HG02981 (cell line): ENCODE measurements around the gene DMRTC1B.
"Not testable (repeated sequence)": the region's sequence is repeated elsewhere in the genome, so short reads cannot be mapped to it uniquely, and the experiment has no call there.

Experiments used
- ATAC-seq: cut with Tn5 transposase; IDR thresholded peaks from one replicate; pipeline ENCODE4 v1.9.1; 2021; ENCODE audit warnings: mild to moderate bottlenecking, moderate library complexity; ENCODE audit not compliant: unreplicated experiment

The DMRTC1B gene

GRCh38 chrX:72776653-72777466, at the start of gene DMRTC1B:
Gene DMRTC1B (plus strand): TSS chrX:72776890. CDS start chrX:72845136, 68,246 bp downstream.
- peak; percentile 91 for ATAC-seq

DNA sequence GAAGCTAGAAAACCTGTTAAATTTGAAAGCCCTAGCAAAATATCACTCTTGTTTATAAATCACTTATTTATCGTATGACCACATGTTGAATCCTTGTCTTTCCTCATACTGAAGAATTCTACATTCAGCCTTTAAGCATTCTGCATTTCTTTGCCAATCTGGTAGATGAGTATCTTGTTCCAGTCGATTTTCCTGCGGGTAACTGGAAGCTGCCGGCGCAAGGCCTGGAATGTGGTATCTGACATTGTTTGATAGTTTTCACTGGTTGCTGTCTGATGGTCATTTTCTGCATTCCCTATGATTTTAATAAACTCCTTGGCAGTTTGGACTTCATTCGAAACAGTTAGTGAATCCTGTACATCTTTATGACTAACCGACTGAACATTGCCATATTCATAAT, 48.8 kb upstream of the DMRTC1B start:
- no peak for ATAC-seq

DNA sequence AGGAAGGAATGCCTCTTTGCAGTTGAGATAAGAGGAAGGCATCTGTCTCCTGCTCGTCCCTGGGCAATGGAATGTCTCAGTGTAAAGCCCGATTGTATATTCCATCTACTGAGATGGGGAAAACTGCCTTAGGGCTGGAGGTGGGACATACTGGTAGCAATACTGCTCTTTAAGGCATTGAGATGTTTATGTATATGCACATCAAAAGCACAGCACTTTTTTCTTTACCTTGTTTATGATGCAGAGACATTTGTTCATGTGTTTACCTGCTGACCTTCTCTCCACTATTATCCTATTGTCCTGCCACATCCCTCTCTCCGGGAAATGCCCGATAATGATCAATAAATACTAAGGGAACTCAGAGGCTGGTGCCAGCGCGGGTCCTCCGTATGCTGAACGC, 43.1 kb upstream of the DMRTC1B start:
- ATAC-seq, result not testable (repeated sequence)

GRCh38 chrX:72735561-72735960, 41.1 kb upstream of the DMRTC1B start:
- no peak for ATAC-seq

DNA sequence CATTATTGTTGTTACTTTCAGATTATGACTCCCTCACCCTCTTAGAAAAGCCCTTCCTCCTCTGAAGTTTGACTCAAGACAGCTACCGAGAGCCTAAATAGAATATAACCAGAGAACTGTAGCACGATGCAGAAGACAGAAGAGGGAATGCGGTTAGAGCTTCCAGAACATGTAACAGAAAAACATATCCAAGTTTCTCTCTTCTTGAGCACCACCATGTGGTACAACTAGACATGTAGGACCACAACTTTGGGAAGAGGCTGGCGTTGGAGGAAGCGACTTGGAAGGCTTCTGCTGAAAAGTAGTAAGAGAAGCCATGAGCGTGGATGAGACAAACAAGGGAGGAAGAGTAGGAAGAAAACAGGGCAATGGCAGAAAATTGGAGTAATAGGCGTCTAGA, 31.1 kb upstream of the DMRTC1B start:
- not testable (repeated sequence) for ATAC-seq

GRCh38 chrX:72748545-72748944, 28.1 kb upstream of the DMRTC1B start:
- ATAC-seq, result not testable (repeated sequence)

DNA sequence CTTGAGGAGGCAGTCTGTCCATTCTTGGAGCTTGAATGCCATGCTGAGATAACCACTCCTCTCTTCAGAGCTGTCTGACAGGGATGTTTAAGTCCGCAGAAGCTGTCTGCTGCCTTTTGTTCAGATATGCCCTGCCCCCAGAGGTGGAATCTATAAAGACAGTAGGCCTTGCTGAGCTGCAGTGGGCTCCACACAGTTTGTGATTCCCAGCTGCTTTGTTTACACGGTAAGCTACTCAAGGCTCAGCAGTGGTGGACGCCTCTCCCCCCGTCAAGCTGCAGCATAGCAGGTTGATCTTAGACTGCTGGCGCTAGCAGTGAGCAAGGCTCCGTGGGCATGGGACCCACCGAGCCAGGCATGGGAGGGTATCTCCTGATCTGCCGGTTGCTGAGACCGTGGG, 16.2 kb upstream of the DMRTC1B start:
- not testable (repeated sequence) for ATAC-seq

DNA sequence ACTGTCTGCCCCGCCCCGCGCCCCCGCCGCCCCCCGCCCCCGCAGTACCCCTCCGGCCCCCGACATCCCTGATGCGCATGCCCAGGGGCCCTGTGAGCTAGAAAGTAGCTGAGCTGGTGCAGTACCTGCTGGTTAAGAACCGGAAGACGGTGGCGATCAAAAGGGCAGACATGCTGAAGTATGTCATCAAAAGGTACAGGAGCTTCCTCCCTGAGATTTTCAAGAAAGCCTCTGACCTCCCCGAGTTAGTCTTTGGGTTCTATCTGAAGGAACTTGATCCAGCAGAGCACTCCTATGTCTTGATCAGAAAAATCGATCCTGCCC, 739 bp downstream of the DMRTC1B start:
- peak; percentile 72 for ATAC-seq

DNA sequence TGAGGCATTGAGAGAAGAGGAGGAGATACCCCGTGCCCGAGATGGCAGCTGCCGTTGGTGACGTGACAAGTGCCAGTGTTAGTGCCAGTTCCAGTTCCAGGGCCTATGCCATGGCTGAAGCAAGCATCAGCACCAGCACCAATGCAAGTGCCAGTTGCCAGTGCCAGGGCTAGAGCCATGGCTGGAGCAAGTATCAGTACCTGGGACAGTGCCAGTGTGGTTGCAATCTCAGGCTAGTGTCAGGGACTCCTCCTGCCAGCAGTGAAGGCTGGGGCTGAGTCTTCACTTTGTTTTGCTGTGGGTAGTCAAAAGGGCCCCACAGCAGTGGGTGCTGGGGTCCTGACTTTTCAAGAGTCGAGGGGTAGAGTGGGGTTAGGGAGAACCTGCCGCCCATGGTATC, 1.5 kb downstream of the DMRTC1B start:
- not testable (repeated sequence) for ATAC-seq

DNA sequence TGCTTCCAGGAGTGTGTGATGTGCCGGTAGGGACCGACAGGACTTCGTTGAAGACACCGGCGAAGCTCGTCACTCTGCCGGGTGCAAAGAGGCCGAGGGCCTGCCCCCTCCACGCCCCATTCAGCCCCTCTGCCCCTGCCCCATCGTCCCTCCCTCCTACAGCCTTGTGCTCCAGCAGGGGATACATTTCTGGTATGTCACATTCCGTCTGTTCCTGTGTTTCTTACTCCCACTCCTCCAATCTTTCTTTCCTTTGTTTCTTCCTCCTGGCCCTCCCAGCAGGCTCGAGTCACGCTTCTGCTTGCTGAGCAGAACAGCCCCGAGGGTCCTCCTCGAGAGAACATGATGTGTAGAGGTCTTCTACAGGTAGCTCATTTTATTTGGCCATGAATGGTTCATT, 5.9 kb downstream of the DMRTC1B start, which contains the start of gene FAM236B:
Gene FAM236B (minus strand): TSS at position 101 of the 400 bp plus-strand sequence. CDS start 100 bp downstream, at position 1.
- not testable (repeated sequence) for ATAC-seq

DNA sequence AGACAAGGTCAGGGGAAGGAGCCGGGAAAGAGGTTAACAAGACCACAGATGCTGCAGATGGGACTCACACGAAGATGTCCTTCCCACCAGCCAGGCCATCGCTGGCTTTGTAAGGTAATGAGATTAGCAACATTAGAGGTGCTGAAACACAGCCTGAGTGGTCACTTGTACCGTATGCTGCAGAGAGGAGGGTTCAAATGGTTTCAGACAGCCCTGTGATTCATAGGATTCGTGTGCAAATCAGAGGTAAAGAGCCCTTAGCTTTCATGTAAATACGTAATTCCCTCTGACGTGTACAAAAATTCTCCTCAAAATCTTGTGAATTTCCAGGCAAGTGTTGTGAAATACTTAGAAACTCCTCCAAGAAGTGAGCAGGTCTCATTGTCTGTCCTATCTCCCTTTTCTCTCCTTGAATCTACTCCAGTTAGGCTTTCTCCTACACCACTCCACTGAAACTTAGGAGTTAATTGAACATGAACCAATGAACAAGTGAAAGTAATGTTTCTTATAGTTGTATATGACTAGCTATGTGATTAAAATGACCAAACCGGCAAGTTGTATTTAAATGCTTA, 6.8 kb downstream of the DMRTC1B start:
- ATAC-seq, result not testable (repeated sequence)

GRCh38 chrX:72783964-72784363, 7.3 kb downstream of the DMRTC1B start:
- not testable (repeated sequence) for ATAC-seq

GRCh38 chrX:72788142-72788541, 11.5 kb downstream of the DMRTC1B start:
- ATAC-seq, result not testable (repeated sequence)

GRCh38 chrX:72790390-72790789, 13.7 kb downstream of the DMRTC1B start:
- not testable (repeated sequence) for ATAC-seq

GRCh38 chrX:72808110-72808509, 31.4 kb downstream of the DMRTC1B start, which contains the start of gene FAM236D:
Gene FAM236D (minus strand): TSS chrX:72808210. CDS start chrX:72808110, 100 bp downstream.
- not testable (repeated sequence) for ATAC-seq

DNA sequence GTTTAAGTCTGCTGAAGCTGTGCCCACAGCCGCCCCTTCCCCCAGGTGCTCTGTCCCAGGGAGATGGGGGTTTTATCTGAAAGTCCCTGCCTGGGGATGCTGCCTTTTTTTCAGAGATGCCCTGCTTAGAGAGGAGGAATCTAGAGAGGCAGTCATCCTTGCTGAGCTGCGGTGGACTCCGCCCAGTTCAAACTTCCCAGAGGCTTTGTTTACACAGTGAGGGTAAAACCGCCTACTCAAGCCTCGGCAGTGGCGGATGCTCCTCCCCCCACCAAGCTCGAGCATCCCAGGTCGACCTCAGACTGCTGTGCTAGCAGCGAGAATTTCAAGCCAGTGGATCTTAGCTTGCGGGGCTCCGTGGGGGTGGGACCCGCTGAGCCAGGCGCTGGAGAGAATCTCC, 54.0 kb downstream of the DMRTC1B start:
- ATAC-seq, result not testable (repeated sequence)

- not testable (repeated sequence) for ATAC-seq
Measured at GRCh38 chrX:72837532-72837931, 60.8 kb downstream of the DMRTC1B start.

DNA sequence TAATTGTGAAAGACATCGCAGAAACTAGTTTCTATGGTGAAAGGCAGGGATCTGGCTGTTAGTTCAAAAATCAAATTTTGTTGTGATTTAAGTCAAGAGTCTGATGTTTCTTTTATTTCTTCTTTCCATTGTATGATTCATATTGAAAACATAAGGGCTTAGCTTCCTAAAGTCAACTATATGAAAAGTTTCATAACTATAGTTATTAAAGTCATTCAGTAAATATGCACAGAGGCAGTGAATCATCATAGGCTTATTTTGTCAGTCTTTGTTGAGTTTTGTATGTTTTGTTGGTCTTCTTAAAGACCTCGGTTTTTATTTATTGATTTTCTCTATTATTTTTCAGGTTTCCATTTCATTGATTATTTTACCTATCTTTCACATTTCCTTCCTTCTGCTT, 106.2 kb downstream of the DMRTC1B start:
- ATAC-seq, result not testable (repeated sequence)

GRCh38 chrX:72889740-72890139, 113.0 kb downstream of the DMRTC1B start:
- not testable (repeated sequence) for ATAC-seq
